DMS153 treated with DMSO at 0.1 percent for 48 hours (cell line): Measurements from ENCODE around the gene USP9X.
"Not testable (repeated sequence)": the region's sequence is repeated elsewhere in the genome, so short reads cannot be mapped to it uniquely, and the experiment has no call there.

Experiments
- DNase-seq: peaks from one replicate; lab custom pipeline; 2025; ENCODE audit not compliant: unreplicated experiment; lab: John Stamatoyannopoulos, UW

The USP9X gene, protein sequence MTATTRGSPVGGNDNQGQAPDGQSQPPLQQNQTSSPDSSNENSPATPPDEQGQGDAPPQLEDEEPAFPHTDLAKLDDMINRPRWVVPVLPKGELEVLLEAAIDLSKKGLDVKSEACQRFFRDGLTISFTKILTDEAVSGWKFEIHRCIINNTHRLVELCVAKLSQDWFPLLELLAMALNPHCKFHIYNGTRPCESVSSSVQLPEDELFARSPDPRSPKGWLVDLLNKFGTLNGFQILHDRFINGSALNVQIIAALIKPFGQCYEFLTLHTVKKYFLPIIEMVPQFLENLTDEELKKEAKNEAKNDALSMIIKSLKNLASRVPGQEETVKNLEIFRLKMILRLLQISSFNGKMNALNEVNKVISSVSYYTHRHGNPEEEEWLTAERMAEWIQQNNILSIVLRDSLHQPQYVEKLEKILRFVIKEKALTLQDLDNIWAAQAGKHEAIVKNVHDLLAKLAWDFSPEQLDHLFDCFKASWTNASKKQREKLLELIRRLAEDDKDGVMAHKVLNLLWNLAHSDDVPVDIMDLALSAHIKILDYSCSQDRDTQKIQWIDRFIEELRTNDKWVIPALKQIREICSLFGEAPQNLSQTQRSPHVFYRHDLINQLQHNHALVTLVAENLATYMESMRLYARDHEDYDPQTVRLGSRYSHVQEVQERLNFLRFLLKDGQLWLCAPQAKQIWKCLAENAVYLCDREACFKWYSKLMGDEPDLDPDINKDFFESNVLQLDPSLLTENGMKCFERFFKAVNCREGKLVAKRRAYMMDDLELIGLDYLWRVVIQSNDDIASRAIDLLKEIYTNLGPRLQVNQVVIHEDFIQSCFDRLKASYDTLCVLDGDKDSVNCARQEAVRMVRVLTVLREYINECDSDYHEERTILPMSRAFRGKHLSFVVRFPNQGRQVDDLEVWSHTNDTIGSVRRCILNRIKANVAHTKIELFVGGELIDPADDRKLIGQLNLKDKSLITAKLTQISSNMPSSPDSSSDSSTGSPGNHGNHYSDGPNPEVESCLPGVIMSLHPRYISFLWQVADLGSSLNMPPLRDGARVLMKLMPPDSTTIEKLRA (N-terminal part only)

GRCh38 chrX:41084893-41085511, at the start of gene USP9X:
TSS of gene USP9X (plus strand) at chrX:41085445. CDS start at chrX:41123629, 38,184 bp downstream.
- DNase-seq: peak; percentile 58

DNA sequence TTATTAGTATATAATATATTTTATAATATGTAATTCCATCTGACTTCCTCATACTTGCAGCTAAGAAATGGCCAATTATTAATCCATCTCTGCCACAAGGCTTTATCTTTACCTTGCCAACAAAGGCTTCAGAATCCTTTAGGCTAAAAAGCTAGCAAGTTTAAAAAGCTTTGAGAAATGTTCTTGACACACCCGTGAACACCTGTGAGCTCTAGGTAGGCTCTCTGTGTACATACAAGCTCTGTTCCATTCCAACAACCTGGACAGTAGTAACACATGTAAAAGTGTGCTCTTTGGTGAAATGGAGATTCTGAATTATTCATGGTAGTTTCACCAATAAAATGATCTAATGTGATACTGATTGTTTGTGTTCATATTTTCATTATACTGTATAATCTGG, 49.7 kb upstream of the USP9X start:
- DNase-seq: no peak

- no peak for DNase-seq
Observed at GRCh38 chrX:41036668-41037326, 48.4 kb upstream of the USP9X start.

DNA sequence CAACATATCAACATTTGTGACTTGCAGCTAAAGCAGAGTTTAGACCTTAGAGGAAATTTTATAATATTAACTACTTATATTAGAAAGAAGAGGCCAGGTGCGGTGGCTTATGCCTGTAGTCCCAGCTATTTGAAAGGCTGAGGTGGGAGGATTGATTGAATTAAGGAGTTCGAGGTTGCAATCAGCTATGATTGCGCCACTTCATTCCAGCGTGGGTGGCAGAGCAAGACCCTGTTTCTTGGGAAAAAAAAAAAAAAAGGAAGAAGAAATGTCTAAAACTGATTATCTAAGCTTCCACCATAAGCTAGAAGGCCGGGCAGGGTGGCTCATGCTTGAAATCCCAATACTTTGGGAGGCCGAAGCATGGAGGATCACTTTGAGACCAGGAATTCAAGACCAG, 42.0 kb upstream of the USP9X start:
- no peak for DNase-seq

GRCh38 chrX:41043674-41044345, 41.4 kb upstream of the USP9X start:
- no peak for DNase-seq

DNA sequence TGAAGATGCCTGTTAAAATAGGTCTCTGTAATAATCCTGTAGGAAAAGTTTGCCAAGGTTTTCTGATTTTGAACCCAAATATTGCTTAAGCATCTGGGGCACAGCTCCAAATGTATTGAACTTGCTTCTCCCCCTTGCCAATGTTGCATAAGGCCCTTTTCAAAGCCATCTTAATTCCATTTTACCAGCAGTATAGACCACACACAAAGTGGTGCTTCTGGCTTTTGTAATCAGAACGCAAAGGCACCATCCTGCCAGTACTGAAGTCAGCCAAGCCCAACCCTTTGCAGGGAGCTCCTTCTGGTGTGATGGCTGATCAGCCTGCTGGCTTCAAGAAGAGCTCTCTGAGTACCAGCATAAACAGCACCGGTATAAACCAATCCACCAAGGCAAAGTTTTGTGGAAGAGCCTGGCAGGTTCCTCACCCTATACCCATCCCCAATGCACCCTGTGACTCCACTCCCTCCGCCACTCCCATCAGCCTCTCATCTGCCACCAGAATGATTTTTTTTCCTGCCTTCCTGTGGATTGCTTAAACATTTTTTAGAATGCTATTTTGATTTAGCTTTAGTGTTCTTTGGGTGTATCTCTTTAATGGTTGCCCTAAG, 39.2 kb upstream of the USP9X start:
- DNase-seq: no peak

DNA sequence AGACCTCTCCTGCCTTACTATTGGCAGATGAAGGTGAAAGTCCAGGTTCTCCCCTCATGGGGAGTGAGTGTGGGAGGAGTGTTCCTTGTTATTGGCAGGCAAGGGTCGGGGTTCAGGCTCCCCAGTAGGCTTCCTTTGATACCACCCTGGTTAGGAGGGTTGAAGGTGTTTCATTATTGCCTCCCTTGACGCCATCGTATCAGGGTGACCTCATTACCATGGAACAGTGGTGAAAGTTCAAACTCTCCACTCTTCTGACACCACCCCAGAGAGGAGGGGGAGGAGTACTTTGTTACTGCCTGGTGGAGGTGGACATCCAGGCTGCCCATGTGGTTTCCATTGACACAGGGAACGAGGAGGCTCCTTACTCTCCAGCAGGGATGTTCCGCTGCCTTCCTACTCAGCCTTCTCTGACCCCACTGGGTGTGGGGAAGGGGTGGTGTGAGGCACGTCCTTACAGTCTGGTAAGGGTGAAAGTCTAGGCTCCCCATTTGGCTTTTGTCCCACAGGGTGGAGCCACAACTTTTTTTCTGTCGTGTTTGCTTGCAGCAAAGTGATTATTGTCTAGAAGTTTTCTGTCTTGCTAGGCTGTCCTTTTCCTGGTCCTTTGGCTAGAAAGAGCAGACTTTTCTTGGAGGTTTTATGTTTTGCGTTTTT, 37.2 kb upstream of the USP9X start:
- DNase-seq: no peak

DNA sequence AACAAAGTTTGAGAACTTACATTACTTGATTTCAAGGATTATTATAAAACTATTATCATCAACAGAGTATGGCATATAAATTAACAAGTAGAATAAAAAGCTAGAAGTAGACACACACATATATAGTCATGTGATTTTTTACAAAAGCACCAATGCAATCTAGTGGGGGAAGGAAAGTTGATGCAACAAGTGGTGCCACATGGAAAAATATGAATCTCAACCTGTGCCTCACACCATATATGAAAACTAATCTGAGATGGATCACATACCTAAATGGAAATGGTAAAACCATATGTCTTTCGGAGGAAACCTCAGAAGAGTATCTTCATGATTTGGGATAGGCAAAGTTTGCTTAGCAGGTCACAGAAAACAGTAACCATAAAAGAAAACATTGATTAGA, 34.9 kb upstream of the USP9X start:
- no peak for DNase-seq

DNA sequence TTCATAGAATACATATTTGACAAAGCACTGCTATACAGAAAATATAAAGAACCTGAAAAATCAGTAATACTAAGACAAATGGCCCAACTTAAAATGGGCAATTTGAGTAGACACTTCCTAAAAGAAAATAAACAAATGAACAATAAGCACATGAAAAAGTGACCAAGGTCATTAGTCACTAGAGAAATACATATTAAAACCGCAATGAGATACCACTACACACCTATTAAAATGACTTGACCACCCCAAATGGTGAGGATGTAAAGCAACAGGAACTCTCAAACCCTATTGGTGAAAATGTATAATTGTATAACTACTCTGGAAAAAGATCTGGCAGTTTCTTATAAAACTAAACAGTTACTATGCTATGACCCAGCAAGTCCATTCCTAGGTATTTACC, 34.0 kb upstream of the USP9X start:
- no peak for DNase-seq

GRCh38 chrX:41055740-41056139, 29.5 kb upstream of the USP9X start:
- DNase-seq: no peak

DNA sequence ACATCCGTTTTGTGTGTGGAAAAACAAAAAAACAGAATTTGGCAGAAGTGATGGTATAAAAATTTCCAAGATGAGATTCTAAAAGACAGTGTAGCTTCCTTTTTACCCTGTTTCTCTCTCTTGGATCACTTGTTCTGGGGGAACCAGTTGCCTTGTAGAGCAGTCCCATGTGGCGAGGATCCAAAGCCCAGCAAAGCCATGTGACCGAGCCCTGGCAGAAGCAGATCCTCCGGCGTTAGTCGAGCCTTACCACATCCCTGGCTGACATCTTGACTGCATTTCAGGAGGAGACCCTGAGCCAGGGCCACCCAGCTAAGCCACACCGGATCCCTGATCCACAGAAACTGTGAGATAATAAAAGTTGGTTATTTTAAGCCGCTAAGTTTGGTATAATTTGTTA, 22.0 kb upstream of the USP9X start:
- not testable (repeated sequence) for DNase-seq

DNA sequence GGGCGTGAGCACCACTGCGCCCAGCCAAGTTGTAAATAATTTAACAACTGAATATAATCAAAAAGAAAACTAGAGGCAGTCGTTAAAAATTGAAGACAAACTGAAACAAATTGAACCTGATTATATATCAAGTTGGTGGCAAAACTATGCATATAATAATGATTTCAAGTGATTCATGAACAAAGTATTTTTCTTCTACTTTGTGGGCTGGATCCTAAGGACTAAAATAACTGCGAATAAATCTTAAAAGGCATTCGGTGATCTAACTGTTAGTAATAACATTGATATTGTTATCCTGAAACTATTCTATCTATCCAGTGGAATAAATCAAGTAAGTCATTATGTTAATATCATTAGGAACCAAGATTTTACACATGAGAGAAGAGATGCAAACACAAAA, 21.2 kb upstream of the USP9X start:
- DNase-seq: no peak

DNA sequence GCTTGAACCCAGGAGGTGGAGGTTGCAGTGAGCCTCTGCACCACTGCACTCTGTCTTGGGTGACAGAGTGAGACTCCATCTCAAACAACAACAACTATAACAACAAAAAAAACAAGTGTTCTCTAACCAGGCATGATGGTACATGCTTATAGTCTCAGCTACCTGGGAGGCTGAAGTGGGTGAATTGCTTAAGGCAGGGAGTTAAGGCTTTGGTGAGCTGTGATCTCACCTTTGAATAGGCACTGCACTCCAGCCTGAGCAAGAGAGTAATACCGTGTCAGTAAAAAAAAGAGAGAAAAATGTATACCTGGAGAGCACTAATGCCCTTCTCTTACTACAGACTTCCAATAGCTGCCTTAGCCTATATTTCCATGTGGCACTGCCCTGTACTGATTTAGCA, 18.9 kb upstream of the USP9X start:
- no peak for DNase-seq

- DNase-seq: no peak
Observed at GRCh38 chrX:41066969-41067368, 18.3 kb upstream of the USP9X start.

DNA sequence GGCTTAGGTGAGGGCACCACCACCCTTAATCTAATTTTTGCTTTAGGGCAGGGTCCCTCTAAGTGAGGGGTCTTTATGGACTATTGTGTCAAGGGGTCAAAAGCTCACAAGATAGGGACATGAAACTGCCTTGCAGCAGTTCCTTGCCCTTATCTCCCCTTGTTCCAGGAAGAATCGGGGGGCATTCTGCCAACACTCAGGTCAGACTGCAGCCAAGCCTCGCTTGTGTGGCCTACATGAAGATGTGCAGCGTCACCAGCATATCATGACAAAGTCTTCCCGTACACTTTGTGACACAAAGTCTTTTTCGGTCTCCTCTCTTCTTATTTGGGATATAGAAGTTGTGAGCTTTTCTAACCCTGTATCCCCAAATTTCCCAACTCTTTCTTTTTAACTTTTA, 17.5 kb upstream of the USP9X start:
- DNase-seq: no peak

DNA sequence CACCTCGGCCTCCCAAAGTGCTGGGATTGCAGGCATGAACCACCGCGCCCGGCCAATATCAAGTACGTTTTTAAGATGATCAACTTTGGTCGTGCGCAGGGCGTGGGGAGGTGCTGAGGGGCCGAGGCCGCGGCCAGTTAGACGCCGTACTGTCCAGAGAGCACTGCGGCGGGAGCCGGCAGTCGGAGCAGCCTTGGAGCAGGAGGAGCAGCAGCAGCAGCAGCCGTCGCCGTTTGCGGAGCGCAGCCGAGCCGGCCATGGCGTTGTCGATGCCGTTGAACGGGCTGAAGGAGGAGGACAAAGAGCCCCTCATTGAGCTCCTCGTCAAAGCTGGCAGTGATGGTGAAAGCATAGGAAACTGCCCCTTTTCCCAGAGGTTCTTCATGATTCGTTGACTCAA, 8.5 kb upstream of the USP9X start:
- no peak for DNase-seq

DNA sequence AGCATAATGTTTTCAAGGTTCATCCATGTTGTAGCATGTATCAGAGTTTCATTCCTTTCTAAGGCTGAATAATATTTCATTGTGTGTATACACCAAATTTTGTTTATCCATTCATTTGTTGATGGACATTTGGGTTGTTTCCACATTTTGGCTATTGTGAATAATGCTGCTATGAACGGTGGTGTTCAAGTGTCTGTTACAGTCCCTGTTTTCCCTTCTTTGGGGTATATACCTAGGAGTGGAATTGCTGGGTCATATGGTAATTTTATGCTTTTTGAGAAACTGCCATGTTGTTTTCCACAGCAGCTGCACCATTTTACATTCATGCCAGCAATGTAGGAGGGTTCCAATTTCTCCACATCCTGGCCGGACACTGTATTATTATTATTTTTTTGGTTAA, 3.4 kb upstream of the USP9X start:
- no peak for DNase-seq

DNA sequence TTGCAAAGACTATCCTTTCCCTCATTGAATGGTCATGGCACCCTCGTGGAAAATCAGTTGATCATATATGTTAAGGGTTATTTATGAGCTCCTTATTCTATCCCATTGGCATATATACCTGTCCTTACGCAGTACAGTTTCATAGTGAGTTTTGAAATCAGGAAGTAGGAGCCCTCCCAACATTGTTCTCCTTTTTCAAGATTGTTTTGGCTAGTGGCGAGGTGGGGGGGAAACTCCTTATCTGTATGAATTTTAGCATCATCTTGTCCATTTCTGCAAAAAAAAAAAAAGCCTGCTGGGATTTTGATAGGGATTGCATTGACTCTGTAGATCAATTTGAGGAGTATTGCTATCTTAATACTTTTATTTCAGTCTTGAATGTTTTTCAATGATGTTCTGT, 2.5 kb upstream of the USP9X start:
- no peak for DNase-seq
